Stimulated activated naive CD8-positive, alpha-beta T cell treated with anti-CD3 and anti-CD28 coated beads, Interleukin-15, amount 100 ng/mL, for 72 hours (primary cell): Measurements from ENCODE around the gene CDH4.

Source experiments
- ATAC-seq: fragments of 150-1000 bp; cut with Tn5 transposase; 2 replicates; pipeline ENCODE4 v1.10.0; 2021; ENCODE audit warnings: mild to moderate bottlenecking, moderate library complexity
- DNase-seq, 2 donors: peaks; one replicate each; pipeline ENCODE4 v3.0.0; 2021 to 2022
- H3K27ac Mint-ChIP-seq, 2 donors: one replicate each; pipeline ENCODE4 v1.8.0; 2022; ENCODE audit warnings: mild to moderate bottlenecking in 2 of 2, mixed read lengths in 2 of 2, moderate library complexity in 2 of 2
- H3K27me3 Mint-ChIP-seq: one replicate; pipeline ENCODE4 v1.8.0; 2022; ENCODE audit warnings: mixed read lengths
- H3K4me1 Mint-ChIP-seq: one replicate; pipeline ENCODE4 v1.8.0; 2022; ENCODE audit warnings: mild to moderate bottlenecking, mixed read lengths
- H3K4me3 Mint-ChIP-seq, 2 donors: one replicate each; pipeline ENCODE4 v1.8.0; 2022; ENCODE audit warnings: mild to moderate bottlenecking in 2 of 2, mixed read lengths in 2 of 2, moderate library complexity in 1 of 2
- H3K9me3 Mint-ChIP-seq, 2 donors: one replicate each; pipeline ENCODE4 v1.8.0; 2022; ENCODE audit warnings: mixed read lengths in 2 of 2

Gene CDH4

GRCh38 chr20:61514805-61515505, 262.9 kb downstream of the CDH4 start:
- no peak for ATAC-seq
- H3K4me3 Mint-ChIP-seq: no peak overlapping the region
- peaks cover 10% of the 10 kb centered on the region for H3K27me3 Mint-ChIP-seq
- peaks cover 5 to 8% of the 10 kb centered on the region in 2 donors for H3K9me3 Mint-ChIP-seq
- no peak for DNase-seq
- H3K27ac Mint-ChIP-seq: no peak overlapping the region
- peaks cover 7% of the 10 kb centered on the region for H3K4me1 Mint-ChIP-seq

- peaks cover 5 to 8% of the 10 kb centered on the region in 2 donors for H3K9me3 Mint-ChIP-seq
- H3K27ac Mint-ChIP-seq: no peak overlapping the region
- H3K4me1 Mint-ChIP-seq: no peaks in the 10 kb centered on the region
- H3K27me3 Mint-ChIP-seq: peaks cover 10% of the 10 kb centered on the region
- no peak for ATAC-seq
- no peak overlapping the region for H3K4me3 Mint-ChIP-seq
- DNase-seq: no peak
Observed at GRCh38 chr20:61515922-61516321, 263.9 kb downstream of the CDH4 start.

GRCh38 chr20:61516346-61517208, 264.5 kb downstream of the CDH4 start:
- peaks cover 10% of the 10 kb centered on the region for H3K27me3 Mint-ChIP-seq
- no peak for ATAC-seq
- no peak for DNase-seq
- no peaks in the 10 kb centered on the region for H3K4me1 Mint-ChIP-seq
- peaks cover 5 to 8% of the 10 kb centered on the region in 2 donors for H3K9me3 Mint-ChIP-seq
- H3K4me3 Mint-ChIP-seq: no peak overlapping the region
- no peak overlapping the region for H3K27ac Mint-ChIP-seq

GRCh38 chr20:61517419-61517818, 265.4 kb downstream of the CDH4 start:
- DNase-seq (no peak), ATAC-seq (no peak)
- H3K4me3 Mint-ChIP-seq: no peak overlapping the region
- H3K4me1 Mint-ChIP-seq: no peaks in the 10 kb centered on the region
- H3K27me3 Mint-ChIP-seq: peaks cover 10% of the 10 kb centered on the region
- peaks cover 5 to 8% of the 10 kb centered on the region in 2 donors for H3K9me3 Mint-ChIP-seq
- no peak overlapping the region for H3K27ac Mint-ChIP-seq

- no peaks in the 10 kb centered on the region for H3K4me1 Mint-ChIP-seq
- ATAC-seq (no peak), DNase-seq (no peak)
- peaks cover 10% of the 10 kb centered on the region for H3K27me3 Mint-ChIP-seq
- H3K4me3 Mint-ChIP-seq: no peak overlapping the region
- H3K9me3 Mint-ChIP-seq: peaks cover 5 to 8% of the 10 kb centered on the region in 2 donors
- no peak overlapping the region for H3K27ac Mint-ChIP-seq
Observed at GRCh38 chr20:61518424-61518951, 266.4 kb downstream of the CDH4 start.

- Mint-ChIP-seq H3K4me1 (no peaks in the 10 kb centered on the region), H3K9me3 (peaks cover 5 to 8% of the 10 kb centered on the region in 2 donors), H3K27ac (no peak overlapping the region), H3K27me3 (peaks cover 10% of the 10 kb centered on the region), H3K4me3 (no peak overlapping the region)
- ATAC-seq (no peak), DNase-seq (no peak)
Observed at GRCh38 chr20:61519488-61519887, 267.4 kb downstream of the CDH4 start.

GRCh38 chr20:61520076-61520892, 268.2 kb downstream of the CDH4 start:
- Mint-ChIP-seq H3K9me3 (peaks cover 5 to 8% of the 10 kb centered on the region in 2 donors), H3K4me1 (no peaks in the 10 kb centered on the region), H3K4me3 (no peak overlapping the region), H3K27me3 (peaks cover 11% of the 10 kb centered on the region), H3K27ac (no peak overlapping the region)
- ATAC-seq (no peak), DNase-seq (no peak)

- no peak for DNase-seq
- no peak for ATAC-seq
Observed at GRCh38 chr20:61520893-61521460, 268.9 kb downstream of the CDH4 start.

GRCh38 chr20:61521687-61522420, 269.8 kb downstream of the CDH4 start:
- no peak for DNase-seq
- no peak overlapping the region for H3K4me3 Mint-ChIP-seq
- H3K9me3 Mint-ChIP-seq: peaks cover 5 to 8% of the 10 kb centered on the region in 2 donors
- no peak overlapping the region for H3K27ac Mint-ChIP-seq
- H3K27me3 Mint-ChIP-seq: peaks cover 11% of the 10 kb centered on the region
- ATAC-seq: no peak
- no peaks in the 10 kb centered on the region for H3K4me1 Mint-ChIP-seq

More at GRCh38 chr20:61520893-61521460, 268.9 kb downstream of the CDH4 start:
- Mint-ChIP-seq H3K4me1 (no peaks in the 10 kb centered on the region), H3K27ac (no peak overlapping the region), H3K9me3 (peaks cover 5 to 8% of the 10 kb centered on the region in 2 donors), H3K27me3 (peaks cover 14% of the 10 kb centered on the region), H3K4me3 (no peak overlapping the region)

- Mint-ChIP-seq H3K4me1 (no peaks in the 10 kb centered on the region), H3K4me3 (no peak overlapping the region), H3K9me3 (peaks cover 5 to 8% of the 10 kb centered on the region in 2 donors), H3K27me3 (peaks cover 11% of the 10 kb centered on the region), H3K27ac (no peak overlapping the region)
- ATAC-seq: no peak
- no peak for DNase-seq
Observed at GRCh38 chr20:61522498-61523090, 270.5 kb downstream of the CDH4 start.

- no peak overlapping the region for H3K4me3 Mint-ChIP-seq
- ATAC-seq: no peak
- H3K27ac Mint-ChIP-seq: no peak overlapping the region
- no peak for DNase-seq
- no peaks in the 10 kb centered on the region for H3K4me1 Mint-ChIP-seq
- peaks cover 11% of the 10 kb centered on the region for H3K27me3 Mint-ChIP-seq
- peaks cover 5 to 8% of the 10 kb centered on the region in 2 donors for H3K9me3 Mint-ChIP-seq
Observed at GRCh38 chr20:61523145-61523544, 271.1 kb downstream of the CDH4 start.

GRCh38 chr20:61524951-61525666, 273.0 kb downstream of the CDH4 start:
- Mint-ChIP-seq H3K27ac (no peak overlapping the region), H3K4me3 (no peak overlapping the region), H3K27me3 (peaks cover 11% of the 10 kb centered on the region), H3K9me3 (no peaks in the 10 kb centered on the region), H3K4me1 (no peaks in the 10 kb centered on the region)
- ATAC-seq (no peak), DNase-seq (no peak)

- H3K9me3 Mint-ChIP-seq: no peaks in the 10 kb centered on the region
- no peaks in the 10 kb centered on the region for H3K4me1 Mint-ChIP-seq
- no peak overlapping the region for H3K4me3 Mint-ChIP-seq
- peak overlapping the region in 1 of 2 donors; percentile 50 for H3K27ac Mint-ChIP-seq
- peaks cover 11% of the 10 kb centered on the region for H3K27me3 Mint-ChIP-seq
- ATAC-seq (no peak), DNase-seq (no peak)
Observed at GRCh38 chr20:61525781-61526431, 273.8 kb downstream of the CDH4 start.
